ENCODE results near the gene RHO.

Gene RHO

DNA sequence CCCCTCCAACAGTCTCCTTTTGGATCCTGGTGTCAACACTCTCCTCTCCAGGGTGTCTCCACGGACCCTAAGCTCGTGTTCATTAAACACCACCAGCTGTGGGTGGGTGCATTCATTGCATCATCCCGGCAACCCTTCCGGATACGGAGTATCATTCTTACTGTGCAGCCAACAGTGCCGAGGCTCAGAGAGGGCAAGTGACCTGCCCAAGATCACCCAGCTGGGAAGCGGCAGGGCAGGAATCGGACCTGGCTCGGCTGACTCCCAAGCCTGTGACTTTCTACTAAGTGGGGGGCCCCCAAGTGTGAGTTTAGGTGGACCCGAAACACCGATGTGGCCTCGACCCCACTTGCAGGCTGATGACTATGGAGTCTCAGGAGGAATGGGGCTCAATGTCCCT, 34.9 kb downstream of the RHO start:
- FAIRE-seq = no peak

GRCh38 chr3:129563850-129564535, 35.6 kb downstream of the RHO start:
- no peak for FAIRE-seq

DNA sequence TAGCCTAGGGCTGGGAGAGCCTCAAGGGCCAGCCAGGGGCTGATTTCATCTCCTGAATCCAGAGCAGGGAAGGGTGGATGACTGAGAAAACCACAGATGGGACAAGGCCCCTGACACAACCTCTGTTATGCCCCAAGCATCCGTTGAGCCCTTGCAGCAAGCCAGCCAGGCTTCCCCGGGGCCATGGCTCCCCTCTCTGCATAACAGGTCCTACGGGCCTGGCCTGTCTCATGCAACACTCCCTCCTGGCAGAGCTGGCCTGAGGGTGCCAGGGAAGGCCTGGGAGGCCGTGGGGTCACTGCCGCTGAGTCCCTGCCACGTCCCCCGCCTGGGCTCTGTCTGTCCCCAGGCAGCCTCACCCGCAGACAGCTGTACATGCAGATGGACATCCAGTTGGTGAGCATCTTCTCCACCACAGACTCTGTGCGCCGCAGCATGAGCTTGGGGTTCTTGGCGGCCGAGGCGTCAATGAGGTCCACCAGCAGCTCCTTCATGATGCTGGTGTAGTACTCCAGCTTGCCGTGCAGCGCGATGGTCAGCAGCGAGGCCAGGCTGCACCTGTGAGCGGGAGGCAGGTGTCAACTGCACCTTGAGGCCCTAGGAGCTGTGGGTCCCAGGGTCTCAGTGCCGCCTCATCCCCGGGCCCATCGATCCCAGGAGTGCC, 36.7 kb downstream of the RHO start:
- FAIRE-seq = no peak

DNA sequence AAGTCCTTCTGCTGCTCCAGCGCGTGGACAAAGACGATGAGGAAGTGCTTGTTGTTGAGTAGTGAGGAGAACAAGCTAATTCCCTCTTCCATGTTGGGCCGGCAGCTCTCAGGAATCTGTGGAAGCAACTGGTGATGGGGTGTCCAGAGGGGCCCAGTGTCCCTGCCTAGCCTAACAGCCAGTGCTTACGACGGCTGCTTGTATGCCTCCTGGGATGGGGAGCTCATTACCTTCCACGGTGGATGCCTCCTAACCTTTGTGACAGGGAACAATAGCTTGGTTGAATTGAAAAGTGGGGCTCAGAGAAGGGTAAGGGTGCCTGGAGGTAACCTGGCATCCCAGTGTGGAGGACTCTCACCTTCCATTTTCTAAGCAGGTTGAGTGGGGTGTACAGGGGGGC, 37.5 kb downstream of the RHO start:
- no peak for FAIRE-seq

DNA sequence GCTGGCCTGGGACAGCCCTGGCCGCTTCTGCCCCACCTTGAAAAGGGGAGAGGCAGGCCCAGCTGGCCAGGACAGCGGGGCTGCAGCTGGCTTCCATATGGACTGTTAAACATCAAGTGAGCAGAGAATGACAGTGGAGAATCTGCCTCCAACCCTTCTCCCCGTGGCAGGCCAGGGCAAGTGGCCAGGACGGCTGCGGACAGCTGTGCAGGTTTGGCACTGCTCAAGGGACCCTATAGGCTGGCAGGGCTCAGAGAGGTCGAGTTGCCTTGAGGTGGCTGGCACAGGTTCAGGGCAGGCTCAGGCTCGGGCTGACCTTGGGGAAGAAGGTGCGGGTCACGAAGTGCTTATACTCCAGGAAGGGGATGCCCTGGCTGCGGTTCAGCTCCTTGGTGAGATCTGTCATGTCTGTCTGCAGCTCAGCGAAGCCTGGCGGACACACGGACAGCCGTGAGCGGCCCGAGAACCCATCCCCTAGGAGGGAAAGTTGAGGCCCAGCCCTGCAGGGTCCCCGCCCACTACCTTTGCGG, 38.8 kb downstream of the RHO start:
- FAIRE-seq = no peak

DNA sequence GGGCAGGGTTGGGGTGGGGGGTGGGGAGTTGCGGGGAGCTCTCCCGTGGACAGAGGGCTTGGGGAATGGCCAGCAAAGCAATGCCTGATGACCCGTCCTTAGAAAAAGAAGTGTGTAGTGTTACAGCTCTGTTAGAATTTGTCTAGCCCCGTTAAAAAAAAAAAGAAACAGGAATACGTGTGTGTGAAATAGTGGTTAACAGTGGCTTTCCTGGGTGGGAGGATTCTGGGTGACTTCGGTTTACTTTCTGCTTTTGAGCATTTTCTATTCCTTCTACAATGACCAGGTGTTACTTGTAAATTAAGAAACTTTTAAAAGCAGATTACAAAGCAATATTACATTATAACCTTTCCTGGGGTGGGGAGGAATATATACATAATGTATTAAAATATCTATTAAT, 39.5 kb downstream of the RHO start:
- FAIRE-seq = no peak

DNA sequence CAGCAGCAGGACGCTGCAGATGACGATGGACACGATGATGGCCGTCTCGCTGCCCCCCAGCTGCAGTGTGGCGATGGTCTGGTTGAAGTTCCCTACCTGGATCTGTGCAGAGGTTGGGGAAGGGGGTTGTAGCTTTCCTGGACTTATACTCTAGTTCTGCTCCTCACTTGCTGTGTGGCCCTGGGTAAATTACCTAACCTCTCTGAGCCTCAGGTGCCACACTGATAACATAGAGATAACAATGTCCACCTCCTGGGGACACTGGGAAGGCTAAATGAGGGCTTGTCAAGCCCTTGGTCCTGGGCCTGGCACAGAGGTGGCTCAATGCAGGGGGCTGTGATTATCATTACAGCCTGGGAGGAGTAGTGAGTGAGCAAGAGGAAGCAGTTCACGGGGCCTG, 41.4 kb downstream of the RHO start:
- no peak for FAIRE-seq

DNA sequence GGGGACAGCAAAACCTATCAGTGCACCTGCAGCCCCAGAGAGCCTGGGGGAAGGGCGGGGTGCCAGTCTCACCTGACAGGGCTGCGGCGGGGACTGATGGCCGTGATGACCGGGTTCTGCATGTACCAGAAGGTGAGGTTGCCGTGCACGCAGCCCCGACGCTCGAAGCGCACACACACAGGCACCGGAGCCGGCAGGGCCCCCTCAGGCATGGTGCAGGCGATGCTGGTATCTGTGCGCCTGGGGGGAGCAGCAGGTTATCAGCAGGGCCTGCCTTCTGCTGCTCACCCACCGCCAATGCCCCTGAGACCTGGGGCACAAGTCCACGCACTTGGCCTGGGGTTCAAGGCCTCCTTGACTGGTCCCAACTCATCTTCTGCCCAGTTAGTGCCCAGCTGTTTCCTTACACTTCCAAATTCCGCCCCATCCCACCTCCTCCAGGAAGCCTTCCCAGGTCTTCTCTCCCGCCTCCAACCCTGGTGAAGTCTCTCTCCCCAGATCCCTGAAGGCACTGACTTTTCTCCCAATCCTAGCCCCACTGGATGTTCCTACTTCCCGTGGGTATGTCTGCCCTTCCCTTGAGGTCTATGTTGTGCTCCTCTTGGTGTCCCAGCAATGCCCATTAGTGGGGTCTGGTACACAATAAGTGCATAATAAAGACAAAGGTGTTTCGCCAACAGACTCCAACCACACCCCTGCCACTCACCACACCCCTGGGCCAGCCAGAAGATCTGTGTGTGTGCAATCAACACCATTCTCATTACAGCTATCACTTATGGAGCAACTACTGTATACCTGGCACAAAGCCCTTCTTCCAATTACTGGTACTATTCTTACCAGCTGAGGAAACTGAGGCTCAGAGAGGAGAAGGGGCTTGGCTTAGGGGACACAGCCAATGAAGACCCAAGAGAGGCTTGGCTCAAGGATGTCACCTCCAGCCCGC, 43.4 kb downstream of the RHO start:
- FAIRE-seq = no peak

DNA sequence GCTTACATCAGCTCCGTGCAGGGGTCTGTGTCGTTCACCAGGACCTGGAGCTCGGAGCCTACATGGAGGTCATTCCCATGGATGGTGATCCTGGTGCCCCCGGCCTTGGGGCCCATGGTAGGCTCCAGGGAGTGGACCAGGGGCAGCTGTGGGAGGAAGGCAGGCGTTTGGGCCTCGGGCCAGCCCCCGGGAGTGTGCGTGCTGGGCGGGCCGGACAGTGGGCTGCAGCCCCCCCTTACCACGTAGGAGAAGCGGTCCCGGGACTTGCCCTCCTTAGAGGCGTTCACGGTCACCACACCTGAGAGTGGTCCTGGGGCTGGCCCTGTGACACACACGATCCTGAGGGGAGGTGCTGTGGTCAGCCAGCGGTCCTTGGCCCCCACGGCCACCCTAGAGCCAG, 44.2 kb downstream of the RHO start:
- no peak for FAIRE-seq

DNA sequence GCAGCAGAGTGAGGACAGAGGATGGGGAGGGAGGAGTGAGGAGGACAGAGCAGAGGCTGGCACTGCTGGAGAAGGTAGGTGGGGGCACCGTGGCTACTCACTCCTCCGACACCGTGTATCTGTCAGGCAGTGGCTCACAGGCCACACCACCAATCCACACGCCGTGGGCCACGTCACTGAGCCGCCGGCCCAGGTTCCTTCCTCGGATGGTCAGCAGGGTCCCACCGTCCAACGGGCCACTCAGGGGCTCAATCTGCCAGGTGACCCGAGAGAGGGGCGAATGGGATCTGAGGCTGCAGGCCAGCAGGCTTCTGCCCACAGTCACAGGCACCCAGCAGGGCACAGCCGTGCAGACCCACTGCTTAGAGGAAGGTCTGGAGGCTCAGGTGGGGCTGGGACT, 45.1 kb downstream of the RHO start:
- FAIRE-seq = no peak

DNA sequence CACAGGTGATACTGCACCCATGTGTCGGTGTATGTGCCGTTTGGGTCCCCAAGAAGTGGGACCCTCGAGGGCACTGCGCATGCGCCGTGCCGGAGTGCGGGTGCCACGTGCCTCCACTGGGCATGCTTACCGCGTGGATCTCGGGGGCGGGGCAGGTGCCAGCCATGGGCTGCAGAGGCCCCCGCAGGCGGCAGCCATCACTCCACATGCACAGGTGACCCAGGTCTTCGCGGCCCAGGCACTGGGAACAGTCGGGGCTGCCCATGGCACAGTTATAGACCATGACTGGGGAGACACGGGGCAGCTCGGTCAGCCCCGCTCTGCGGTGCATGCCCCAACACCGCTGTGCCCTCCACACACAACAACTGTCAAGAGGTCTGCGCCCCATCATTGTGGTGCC, 45.8 kb downstream of the RHO start:
- no peak for FAIRE-seq

GRCh38 chr3:129575233-129575996, 47.0 kb downstream of the RHO start:
- no peak for FAIRE-seq

- FAIRE-seq = no peak
Observed at GRCh38 chr3:129575997-129576384, 47.6 kb downstream of the RHO start.

- FAIRE-seq = no peak
Observed at GRCh38 chr3:129576514-129577352, 48.3 kb downstream of the RHO start.

DNA sequence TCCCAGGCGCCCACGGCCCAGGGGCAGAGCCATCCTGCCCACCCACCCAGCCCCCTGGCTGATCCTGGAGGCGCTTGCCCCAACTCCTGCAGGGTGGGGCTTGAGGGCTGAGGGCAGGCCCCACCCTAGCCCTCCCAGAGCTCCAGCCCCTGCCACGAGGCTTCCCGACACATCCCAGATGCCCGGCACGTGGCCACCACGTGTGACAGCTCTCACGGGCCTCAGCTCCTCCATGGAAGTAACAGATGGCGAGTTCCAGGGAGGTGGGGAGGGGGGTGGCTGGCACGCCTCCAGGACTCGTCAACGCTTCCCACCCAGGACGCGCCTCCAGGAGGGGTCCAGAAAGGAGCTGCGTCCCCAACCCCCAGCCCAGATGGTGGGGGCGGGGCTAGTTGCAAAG, 48.9 kb downstream of the RHO start:
- no peak for FAIRE-seq

DNA sequence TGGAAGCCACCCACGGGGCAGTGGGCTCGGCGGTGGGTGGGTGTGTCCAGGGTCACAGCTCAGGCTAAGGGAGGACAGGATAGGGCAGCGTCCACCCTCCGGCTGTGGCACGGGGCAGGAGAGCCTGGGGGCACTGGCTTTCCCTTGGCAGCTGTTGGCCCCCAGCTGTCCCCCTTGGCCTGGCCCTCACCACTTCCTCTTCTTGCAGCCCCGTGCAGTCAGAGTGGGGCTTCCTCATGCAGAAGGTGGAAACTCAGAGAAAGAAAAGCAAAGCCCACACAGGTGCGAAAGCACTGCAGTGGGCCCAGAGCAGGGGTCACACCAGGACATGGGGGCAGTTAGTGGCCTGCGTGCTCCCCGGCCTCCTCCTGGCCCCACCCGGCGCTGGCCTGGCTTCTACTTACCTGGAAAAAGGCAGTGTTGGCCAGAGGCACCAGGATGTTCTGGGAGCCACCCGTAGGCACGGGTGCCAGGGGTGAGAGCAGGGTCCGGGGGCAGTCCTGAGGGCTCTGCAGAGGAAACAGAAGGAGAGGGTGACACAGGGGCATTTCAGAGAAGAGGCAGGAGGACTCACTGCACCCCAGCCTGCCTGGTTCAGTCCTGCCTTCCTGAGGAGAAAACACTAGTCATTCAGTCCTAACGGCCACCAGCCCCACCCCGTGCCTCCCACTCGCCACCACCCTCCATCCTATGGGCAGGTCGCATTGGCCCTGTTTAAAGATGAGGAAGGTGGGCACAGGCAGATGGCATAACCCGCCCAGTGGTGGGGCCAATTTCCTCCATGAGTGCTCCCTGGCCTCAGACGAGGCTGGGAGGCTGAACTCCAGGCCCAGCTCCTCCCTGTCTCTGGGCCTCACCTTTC, 49.7 kb downstream of the RHO start:
- FAIRE-seq = no peak

- FAIRE-seq = no peak
Observed at GRCh38 chr3:129579991-129580390, 51.6 kb downstream of the RHO start.

DNA sequence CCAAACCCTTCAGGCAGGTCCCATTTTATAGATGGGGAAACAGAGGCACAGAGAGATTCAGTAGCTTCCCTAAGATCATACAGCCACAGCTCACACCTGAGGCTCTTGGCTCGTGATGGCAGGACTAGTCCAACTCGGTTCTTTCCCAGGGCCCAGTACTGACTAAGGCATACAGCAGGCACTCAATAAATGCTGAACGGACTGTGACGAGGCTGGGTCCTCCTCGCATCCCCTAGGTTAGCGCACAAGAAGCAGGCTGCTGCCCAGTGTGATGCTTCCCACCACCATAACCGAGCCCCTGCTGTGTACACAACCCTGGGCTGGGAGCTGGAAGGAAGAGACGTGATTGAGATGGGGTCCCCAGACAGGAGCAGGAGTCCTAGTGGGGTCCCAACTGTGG, 53.2 kb downstream of the RHO start:
- FAIRE-seq = no peak

GRCh38 chr3:129582799-129583198, 54.4 kb downstream of the RHO start:
- no peak for FAIRE-seq

DNA sequence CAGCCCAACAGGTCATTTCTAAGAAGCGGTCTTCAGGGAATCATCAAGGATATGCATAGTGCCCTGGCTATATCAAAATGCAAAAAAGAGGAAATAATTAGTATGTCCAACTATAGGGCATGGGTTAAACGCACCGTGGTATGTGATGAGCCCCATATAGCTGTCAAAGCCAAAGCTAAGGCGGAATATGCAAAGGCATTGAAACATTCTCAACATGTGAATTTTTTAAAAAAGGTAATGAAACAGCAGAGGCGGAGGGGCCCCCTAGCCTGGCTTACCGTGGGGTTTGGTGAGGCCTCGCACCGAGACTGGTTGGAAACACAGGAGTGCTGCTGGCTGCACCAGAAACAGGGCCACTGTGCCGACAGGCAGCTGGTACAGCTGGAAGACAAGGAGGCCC, 54.9 kb downstream of the RHO start:
- no peak for FAIRE-seq

DNA sequence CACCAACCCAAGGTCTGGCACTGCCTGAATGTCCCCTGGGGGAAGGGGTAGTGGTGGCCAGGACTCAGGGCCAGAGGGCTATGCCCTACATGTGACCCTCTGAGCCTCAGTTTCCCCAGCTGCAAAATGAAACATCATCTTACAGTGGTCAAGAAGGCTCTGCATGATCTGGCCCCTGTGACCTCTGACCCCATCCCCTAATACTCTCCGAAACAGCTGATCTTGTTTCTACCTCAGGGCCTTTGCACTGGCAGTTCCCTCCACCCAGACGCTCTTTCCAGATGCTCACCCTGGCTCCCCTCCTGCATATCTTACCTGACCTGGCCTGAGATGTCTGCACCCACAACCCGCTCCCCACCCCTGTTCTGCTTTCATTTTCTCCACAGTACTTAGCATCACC, 56.2 kb downstream of the RHO start:
- FAIRE-seq = no peak
